ENCODE measurements around the gene CLDN19. TPM values are rescaled to one million over a fixed set of nuclear protein-coding genes. Genes with fewer than 3 reads are reported as not detected.
"Not testable (repeated sequence)": the region's sequence is repeated elsewhere in the genome, so short reads cannot be mapped to it uniquely, and the experiment has no call there.

Gene CLDN19
- total and polyA plus RNA-seq, 12 donors = 0.20 to 0.91 TPM; not detected in 10

- Histone ChIP-seq H3K4me1 (replicated peaks in 1 of 2) (no peaks in the 10 kb centered on the region), H3K27me3 (no peaks in the 10 kb centered on the region), H3K36me3 (replicated peaks in 1 of 2) (no peaks in the 10 kb centered on the region), H3K9me3 (replicated peaks in 1 of 3) (no peaks in the 10 kb centered on the region), H3K27ac (no peak overlapping the region), H3K4me3 (no peak overlapping the region)
- TF ChIP-seq POLR2A (IDR thresholded peaks at IDR 0.05) (no peak), CTCF (IDR thresholded peaks at IDR 0.05) (no peak)
- intact Hi-C loops (cut with DNase I) = no loop called here
- no peak for DNase-seq
- 91 to 95% (median 92%) methylated on average over 3 of the region's 3 CpGs for whole genome bisulfite sequencing, 4 donors
Observed at GRCh38 chr1:42721926-42722325, 18.1 kb downstream of the CLDN19 start.

GRCh38 chr1:42720868-42721267, 19.2 kb downstream of the CLDN19 start:
- no peak overlapping the region for H3K27ac ChIP-seq
- no peaks in the 10 kb centered on the region for H3K9me3 ChIP-seq (replicated peaks in 1 of 3)
- intact Hi-C loops (cut with DNase I) = no loop called here
- no peak for TF ChIP-seq POLR2A (IDR thresholded peaks at IDR 0.05)
- no peak for TF ChIP-seq CTCF (IDR thresholded peaks at IDR 0.05)
- WGBS, 4 donors = 90 to 100% (median 97%) methylated on average over 1 of the region's 1 CpG
- DNase-seq = no peak
- no peaks in the 10 kb centered on the region for H3K36me3 ChIP-seq (replicated peaks in 1 of 2)
- no peaks in the 10 kb centered on the region for H3K27me3 ChIP-seq
- H3K4me1 ChIP-seq (replicated peaks in 1 of 2) = no peaks in the 10 kb centered on the region
- H3K4me3 ChIP-seq = no peak overlapping the region

GRCh38 chr1:42714441-42714840, 25.6 kb downstream of the CLDN19 start:
- intact Hi-C loops (cut with DNase I); H3K27ac ChIP-seq; H3K36me3 ChIP-seq (replicated peaks in 1 of 2); DNase-seq; H3K4me1 ChIP-seq (replicated peaks in 1 of 2); H3K4me3 ChIP-seq; H3K27me3 ChIP-seq: not testable (repeated sequence)
- H3K9me3 ChIP-seq (replicated peaks in 1 of 3) = peaks cover 0 to 16% (median 0%) of the 10 kb centered on the region in 3 donors

GRCh38 chr1:42713293-42713692, 26.7 kb downstream of the CLDN19 start:
- no peak overlapping the region for H3K4me3 ChIP-seq
- H3K9me3 ChIP-seq (replicated peaks in 1 of 3) = peaks cover 0 to 16% (median 0%) of the 10 kb centered on the region in 3 donors
- no peaks in the 10 kb centered on the region for H3K27me3 ChIP-seq
- no peak overlapping the region for H3K27ac ChIP-seq
- H3K36me3 ChIP-seq (replicated peaks in 1 of 2) = no peaks in the 10 kb centered on the region
- no peak for DNase-seq
- no peak for TF ChIP-seq CTCF (IDR thresholded peaks at IDR 0.05)
- no peak for TF ChIP-seq POLR2A (IDR thresholded peaks at IDR 0.05)
- intact Hi-C loops (cut with DNase I) = no loop called here
- H3K4me1 ChIP-seq (replicated peaks in 1 of 2) = no peaks in the 10 kb centered on the region

GRCh38 chr1:42712808-42713207, 27.2 kb downstream of the CLDN19 start:
- intact Hi-C loops (cut with DNase I) = not testable (repeated sequence)

More at GRCh38 chr1:42712808-42713207, 27.2 kb downstream of the CLDN19 start:
- peaks cover 0 to 16% (median 0%) of the 10 kb centered on the region in 3 donors for H3K9me3 ChIP-seq (replicated peaks in 1 of 3)
- 94 to 100% (median 99%) methylated on average over 3 of the region's 3 CpGs for WGBS, 4 donors
- not testable (repeated sequence) for H3K4me3 ChIP-seq; H3K36me3 ChIP-seq (replicated peaks in 1 of 2); H3K27ac ChIP-seq; H3K4me1 ChIP-seq (replicated peaks in 1 of 2); H3K27me3 ChIP-seq; DNase-seq
